ENCODE results near the gene MRTFA. TPM values are rescaled to one million over a fixed set of nuclear protein-coding genes. Genes with fewer than 3 reads are reported as not detected.

The MRTFA gene
- total and polyA plus RNA-seq, 9 of the 15 experiments (the other 6 are each of a cell fraction or from before 2014, with no cell fraction given): 0.84 to 21.1 (median 3.7) TPM

DNA sequence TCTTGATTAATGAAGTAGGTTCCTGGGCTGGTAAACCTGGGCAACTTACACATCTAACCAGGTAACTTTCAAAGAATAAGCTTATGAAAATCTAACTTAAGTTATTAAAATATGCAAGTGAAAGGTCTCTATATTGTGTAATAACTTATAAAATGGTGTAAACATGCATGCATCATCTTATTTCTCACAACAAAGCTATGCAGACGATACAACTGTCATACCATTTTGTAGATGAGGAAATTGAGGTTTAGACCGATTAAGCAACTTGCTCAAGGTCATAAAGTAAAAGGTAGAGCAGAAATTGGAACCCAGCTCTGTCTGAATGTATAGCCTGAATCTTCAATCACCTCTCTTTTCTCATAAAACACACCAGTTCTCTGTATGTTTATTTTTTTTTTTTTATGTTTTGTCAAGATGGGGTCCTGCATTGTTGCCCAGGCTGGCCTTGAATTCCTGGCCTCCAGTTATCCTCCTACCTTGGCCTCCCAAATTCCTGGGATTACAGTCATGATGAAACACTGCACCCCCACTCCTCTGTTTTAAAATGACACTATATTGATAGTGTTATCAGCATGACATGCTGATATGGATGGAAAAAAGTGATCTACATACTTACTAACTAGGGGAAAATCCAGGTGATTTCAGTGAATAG is 156.5 kb downstream of the MRTFA start:
- in situ Hi-C loops (cut with MboI): no loop called here
- intact Hi-C loops (cut with micrococcal nuclease): loop anchor here (5.0 kb wide), 1 partner anchor 43 kb away; no protein-coding TSS in a partner anchor
- Histone ChIP-seq H3K36me3 (ENCODE audit: control insufficient read depth, insufficient read depth, low read length) (no peaks in the 10 kb centered on the region), H3K4me2 (ENCODE audit: insufficient read depth, low read length) (no peak overlapping the region), H3K4me1 (replicated peaks in 1 of 2; ENCODE audit: control insufficient read depth in 2 of 2, insufficient read depth in 2 of 2, low read length in 2 of 2) (peaks cover 0 to 19% of the 10 kb centered on the region in 2 experiments; a peak in 4 of 5 replicates), H3K9me1 (ENCODE audit: control insufficient read depth, insufficient read depth, low read length) (no peaks in the 10 kb centered on the region), H3K27ac (ENCODE audit: extremely low read depth, low read depth, low read length) (no peak overlapping the region), H2AFZ (ENCODE audit: low read depth, low read length) (no peak overlapping the region), H4K20me1 (replicated peaks; ENCODE audit: control insufficient read depth, insufficient read depth, low read length) (no peaks in the 10 kb centered on the region), H3K79me2 (ENCODE audit: control insufficient read depth, insufficient read depth, low read length) (no peaks in the 10 kb centered on the region), H3K9ac (ENCODE audit: insufficient read depth in 1 of 2, low read depth in 2 of 2, low read length in 2 of 2) (no peak overlapping the region), H3K4me3 (no peak overlapping the region), H3K9me3 (replicated peaks; ENCODE audit: control insufficient read depth, insufficient read depth, low read depth, low read length) (no peaks in the 10 kb centered on the region), H3K27me3 (ENCODE audit: control insufficient read depth in 2 of 2, insufficient read depth in 2 of 2, low read length in 2 of 2) (no peaks in the 10 kb centered on the region)
- 13% methylated on average over 2 of the region's 2 CpGs for WGBS (ENCODE audit: insufficient coverage, low coverage, missing lambda C conversion rate)
- DNase-seq (ENCODE audit: extremely low read depth in 1 of 4, low spot score in 3 of 4) (no peak), ATAC-seq (no peak), FAIRE-seq (no peak)
- CTCF ChIA-PET (ENCODE audit: low intra/inter-chr PET ratio): interaction anchor here (1.2 kb wide), 1 partner anchor 43 kb away, joined by 4 read pairs; no protein-coding TSS in a partner anchor
- POLR2A ChIA-PET: interaction anchor here (0.9 kb wide), 1 partner anchor 43 kb away, joined by 3 read pairs; no protein-coding TSS in a partner anchor
- TF ChIP-seq KAT2B (IDR thresholded peaks at IDR 0.05; ENCODE audit: low read depth, low read length) (no peak), ZNF184 (CRISPR knock-in tag; IDR thresholded peaks at IDR 0.05) (no peak), SOX6 (IDR thresholded peaks at IDR 0.05) (no peak), NFXL1 (CRISPR knock-in tag; IDR thresholded peaks at IDR 0.05) (no peak), YY1 (IDR thresholded peaks at IDR 0.05; ENCODE audit: borderline replicate concordance in 1 of 3, control insufficient read depth in 1 of 3, extremely low read depth in 1 of 3, insufficient read depth in 3 of 3, insufficient read length in 1 of 3, insufficient replicate concordance in 2 of 3, low read depth in 1 of 3, low read length in 2 of 3) (no peak), CEBPG (CRISPR knock-in tag; IDR thresholded peaks at IDR 0.05) (no peak), CEBPG (tag; conservative IDR thresholded peaks at IDR 0.05 in 1 of 2, IDR thresholded peaks at IDR 0.05 in 1 of 2) (peak in 1 of 2 experiments; percentile 27; a peak in 1 of 4 replicates), CEBPB (tag; IDR thresholded peaks at IDR 0.05) (peak; percentile 53), TBP (optimal IDR thresholded peaks at IDR 0.05; ENCODE audit: low read depth, low read length) (no peak), TEAD4 (IDR thresholded peaks at IDR 0.05; ENCODE audit: low read length) (no peak), TEAD4 (CRISPR knock-in tag; IDR thresholded peaks at IDR 0.05; ENCODE audit: borderline replicate concordance) (no peak), ZC3H8 (IDR thresholded peaks at IDR 0.05) (no peak), NR2C2 (CRISPR knock-in tag; IDR thresholded peaks at IDR 0.05) (no peak), NR2C2 (tag; IDR thresholded peaks at IDR 0.05) (no peak), MYBL2 (IDR thresholded peaks at IDR 0.05; ENCODE audit: low read depth) (no peak), MYBL2 (CRISPR knock-in tag; IDR thresholded peaks at IDR 0.05; ENCODE audit: borderline replicate concordance) (no peak)
- TF ChIP-seq, protein P1, sequence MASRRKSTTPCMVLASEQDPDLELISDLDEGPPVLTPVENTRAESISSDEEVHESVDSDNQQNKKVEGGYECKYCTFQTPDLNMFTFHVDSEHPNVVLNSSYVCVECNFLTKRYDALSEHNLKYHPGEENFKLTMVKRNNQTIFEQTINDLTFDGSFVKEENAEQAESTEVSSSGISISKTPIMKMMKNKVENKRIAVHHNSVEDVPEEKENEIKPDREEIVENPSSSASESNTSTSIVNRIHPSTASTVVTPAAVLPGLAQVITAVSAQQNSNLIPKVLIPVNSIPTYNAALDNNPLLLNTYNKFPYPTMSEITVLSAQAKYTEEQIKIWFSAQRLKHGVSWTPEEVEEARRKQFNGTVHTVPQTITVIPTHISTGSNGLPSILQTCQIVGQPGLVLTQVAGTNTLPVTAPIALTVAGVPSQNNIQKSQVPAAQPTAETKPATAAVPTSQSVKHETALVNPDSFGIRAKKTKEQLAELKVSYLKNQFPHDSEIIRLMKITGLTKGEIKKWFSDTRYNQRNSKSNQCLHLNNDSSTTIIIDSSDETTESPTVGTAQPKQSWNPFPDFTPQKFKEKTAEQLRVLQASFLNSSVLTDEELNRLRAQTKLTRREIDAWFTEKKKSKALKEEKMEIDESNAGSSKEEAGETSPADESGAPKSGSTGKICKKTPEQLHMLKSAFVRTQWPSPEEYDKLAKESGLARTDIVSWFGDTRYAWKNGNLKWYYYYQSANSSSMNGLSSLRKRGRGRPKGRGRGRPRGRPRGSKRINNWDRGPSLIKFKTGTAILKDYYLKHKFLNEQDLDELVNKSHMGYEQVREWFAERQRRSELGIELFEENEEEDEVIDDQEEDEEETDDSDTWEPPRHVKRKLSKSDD (conservative IDR thresholded peaks at IDR 0.05; ENCODE audit: low read length): no peak
- BruUV-seq (replicated peaks): no TSS peak
